LoVo (cell line): Measurements from ENCODE around the gene HOXA7.

Experiments
- DNase-seq: peaks from one replicate; pipeline ENCODE4 v3.0.0-alpha.2; 2016; ENCODE audit warnings: low spot score

HOXA7 gene

GRCh38 chr7:27156508-27156898 lies at the start of gene HOXA7:
TSS of gene HOXA7 (minus strand) at chr7:27156675. CDS start at chr7:27156545, 130 bp downstream.
- peak; percentile 92 for DNase-seq

DNA sequence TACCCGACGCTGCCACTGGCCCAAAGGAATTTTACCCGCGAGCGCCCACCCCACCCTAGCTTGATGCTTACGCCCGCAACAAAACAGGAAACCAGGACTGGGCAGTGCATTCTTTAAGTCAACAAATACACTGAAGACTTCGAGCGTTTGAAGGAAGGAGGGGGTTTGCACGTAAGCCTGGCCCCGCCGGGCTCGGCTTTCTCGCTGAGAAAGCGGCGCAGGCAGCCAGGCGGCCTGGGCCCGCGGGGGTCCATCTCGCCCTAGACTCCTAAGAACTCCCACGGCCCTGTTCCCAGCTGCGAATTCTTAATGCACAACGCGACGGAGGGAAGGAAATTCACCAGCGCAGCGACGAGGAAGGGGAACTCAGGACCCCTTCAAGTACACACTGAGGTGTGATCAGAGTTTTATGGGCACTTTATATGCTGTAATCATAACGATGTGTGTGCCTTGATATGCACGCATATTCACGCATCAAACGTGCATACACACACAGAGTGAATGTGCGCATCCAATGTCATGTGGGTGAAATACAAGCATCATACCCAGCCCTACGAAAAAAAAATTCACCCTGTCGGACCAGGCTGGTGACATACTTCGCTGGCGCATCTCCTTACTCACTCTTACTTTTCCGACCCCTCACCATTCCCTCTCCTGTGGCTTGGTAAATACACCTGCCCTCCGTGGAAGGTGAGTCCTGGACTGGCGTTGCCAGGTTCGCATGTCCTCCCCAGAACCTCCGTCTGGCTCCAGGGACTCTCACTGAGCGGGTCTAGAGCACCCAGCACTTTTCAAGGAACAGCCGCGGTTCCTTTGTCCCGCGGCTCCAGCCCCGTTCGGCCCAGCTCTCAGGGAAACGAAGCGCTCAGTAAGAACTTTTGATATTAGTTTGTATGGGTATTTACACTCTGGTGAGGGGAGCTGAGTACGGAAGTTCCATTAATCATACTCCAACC lies 49.1 kb upstream of the HOXA7 start:
- peak; percentile 60 for DNase-seq

DNA sequence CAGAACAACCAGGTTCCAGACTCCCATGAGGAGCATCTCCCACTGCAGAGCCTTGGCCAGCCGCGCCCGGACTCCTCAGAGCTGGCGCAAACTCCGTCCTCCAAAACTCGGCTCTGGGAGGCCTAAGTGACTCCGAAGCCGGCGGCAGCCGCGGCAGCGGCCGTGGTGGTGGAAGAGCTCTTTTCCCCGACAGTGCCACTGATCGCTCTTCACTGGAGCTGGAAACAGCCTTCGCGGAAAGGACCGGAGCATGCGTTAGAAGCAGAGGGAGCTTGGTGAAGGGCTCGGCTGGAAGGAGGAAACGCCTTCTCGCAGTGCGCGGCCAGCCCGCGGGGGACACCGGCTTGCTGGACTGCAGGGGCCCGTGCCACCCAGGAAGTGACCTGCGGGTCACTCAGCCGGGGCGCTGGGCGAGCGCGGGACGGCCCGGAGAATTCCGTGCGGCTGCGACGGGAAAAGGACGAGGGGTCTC lies 48.4 kb upstream of the HOXA7 start:
- peak; percentile 62 for DNase-seq

GRCh38 chr7:27203964-27204594 lies 47.6 kb upstream of the HOXA7 start:
- no peak for DNase-seq

DNA sequence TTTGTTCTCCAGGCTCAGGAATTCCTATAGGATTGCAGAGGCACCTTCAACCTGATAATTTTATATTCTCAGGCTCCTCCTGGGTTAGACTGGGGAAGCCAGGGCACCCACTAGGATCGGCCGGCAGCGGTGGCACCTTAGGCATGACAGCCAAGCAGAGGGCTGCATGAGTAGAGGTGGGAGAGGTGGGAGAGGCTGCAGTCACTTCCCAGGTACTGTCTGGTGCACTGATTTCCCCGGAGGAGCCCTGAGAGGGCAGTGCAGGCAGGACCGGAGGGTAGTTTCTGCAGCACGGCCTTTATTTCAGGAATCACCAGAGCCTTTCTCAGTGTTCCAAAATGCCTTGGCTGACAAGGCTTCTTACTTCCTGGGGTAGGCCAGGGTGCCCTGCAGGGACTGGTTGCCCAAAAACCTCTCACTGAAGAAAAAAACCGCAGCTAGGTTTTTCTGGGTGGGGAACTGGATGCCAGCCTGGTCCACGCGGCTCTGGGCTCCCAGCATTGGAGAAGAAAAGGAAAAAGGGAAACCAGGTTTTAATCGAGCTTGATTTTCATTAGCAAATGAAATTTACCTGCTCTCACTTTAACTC lies 47.0 kb upstream of the HOXA7 start:
- DNase-seq = peak; percentile 35

DNA sequence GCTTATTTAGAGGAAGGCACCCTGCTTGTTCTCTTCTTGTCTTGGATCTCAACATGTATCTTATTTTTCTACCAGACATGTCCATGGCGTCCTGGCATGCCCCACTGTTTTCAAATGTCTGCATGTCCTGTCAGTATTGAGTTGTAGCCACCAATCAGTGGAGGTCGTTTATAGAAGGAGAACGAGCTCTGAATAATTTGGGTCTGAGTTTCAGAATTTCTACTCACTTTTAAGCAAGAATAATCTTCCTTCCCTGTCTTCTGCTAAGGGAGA lies 46.3 kb upstream of the HOXA7 start:
- DNase-seq = peak; percentile 44

DNA sequence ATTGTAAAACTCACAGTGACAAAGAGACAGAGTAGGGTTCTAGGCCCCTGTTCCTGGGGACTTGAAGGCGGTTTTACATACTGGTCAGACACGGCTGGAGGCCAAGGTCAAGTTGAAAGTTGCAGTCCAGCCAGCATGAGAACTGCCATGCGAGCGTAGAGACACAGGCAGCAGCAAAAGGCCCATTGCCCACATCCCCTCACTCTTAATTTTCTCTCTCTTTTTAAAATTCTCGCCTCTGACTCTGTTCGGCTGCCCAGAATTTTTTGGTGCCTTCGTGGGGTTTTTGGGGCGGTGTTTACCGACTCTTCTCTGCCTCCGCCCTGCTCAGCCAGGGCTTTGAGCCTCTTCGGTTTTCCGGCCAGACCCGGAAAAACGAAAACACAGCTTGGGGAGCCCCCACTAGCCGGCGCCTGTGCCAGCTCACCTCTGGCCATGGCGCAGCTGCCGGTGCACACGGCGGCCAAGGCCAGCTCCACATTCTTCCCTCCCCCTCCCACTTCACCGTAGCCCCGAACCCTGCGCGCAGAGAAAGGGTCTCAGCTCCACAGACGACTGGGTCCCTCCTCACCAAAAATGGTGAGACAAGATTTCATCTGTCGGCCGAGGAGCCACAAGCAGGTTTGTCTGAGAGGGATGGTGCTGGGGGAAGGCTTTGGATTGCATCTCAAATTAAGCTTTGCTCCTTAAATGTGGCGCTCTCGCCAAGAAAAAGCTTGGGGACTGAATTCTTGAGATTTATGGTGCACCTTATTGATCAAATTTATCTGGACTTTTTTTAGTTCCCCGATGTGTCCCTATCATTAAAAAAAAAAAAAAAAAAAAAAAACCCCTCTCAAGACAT lies 45.8 kb upstream of the HOXA7 start:
- peak; percentile 42 for DNase-seq

DNA sequence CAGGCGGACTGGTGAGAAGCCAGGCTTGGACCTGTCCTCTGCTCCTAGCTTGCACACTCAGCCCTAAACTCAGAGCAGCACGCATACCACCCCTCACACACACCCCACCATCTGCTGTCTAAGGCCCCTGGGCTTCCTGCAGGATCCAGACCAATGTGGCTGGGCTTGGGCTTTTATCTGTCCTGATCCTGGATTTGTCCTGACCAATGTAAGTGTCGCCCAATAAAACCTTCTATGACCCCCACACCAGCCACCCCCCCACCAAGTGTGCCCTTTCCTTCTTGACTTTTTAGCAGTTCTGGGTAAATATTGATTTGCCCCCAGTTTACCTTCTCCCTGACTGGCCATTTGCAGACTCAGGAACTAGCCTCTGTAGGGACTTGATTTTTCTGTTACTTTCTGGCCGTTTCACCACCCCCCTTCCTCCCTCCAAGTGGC lies 45.1 kb upstream of the HOXA7 start:
- no peak for DNase-seq

- DNase-seq = peak; percentile 49
Observed at GRCh38 chr7:27200761-27201579, 44.5 kb upstream of the HOXA7 start.

DNA sequence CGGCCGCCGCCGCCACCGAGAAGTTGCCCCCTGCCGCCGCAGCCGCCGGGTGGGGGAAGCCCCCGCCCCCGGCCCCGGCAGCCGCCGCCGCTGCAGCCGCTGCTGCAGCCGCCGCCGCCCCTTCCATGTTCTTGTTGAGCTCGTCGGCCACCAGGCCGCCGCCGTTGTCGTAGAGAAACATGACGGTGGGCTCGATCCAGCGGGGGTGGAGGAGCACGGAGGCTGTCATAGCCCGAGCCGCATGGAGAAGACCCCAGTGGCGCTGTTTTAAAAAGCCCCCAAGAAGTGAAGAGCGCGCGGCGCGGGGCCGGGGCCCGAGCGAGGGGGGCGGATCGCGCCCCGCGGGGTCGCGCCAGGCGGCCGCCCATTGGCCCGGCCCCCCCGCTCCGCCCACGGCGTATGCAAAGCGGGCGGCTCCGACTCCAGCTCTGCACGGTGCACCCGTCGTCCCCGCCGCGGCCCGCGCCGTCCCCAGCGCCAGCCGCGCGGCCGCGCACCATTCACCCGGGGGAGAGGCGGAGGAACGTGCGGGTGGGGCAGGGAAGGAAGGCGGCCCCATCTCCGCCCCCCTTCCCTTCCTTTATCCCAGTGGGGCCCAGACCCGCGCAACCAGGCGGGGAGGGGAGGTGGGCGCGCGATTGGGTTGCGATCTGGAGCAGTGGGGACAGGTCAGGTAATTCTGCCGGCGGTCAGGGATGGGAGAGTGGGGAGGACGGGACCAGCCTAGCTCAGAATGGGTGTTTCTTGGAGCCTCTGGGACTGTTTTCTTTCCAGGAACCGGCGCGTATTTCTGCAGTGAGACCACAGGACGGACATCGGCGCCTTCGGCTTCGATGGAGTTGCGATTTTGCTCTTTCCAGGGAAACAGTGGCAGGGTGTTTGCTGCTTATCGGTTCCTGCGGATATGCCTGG lies 43.6 kb upstream of the HOXA7 start, which contains the start of gene HOXA13:
Gene HOXA13 (minus strand): TSS at position 243 of the 912 bp plus-strand sequence. CDS start 14 bp downstream, at position 229.
- peak; percentile 96 for DNase-seq

DNA sequence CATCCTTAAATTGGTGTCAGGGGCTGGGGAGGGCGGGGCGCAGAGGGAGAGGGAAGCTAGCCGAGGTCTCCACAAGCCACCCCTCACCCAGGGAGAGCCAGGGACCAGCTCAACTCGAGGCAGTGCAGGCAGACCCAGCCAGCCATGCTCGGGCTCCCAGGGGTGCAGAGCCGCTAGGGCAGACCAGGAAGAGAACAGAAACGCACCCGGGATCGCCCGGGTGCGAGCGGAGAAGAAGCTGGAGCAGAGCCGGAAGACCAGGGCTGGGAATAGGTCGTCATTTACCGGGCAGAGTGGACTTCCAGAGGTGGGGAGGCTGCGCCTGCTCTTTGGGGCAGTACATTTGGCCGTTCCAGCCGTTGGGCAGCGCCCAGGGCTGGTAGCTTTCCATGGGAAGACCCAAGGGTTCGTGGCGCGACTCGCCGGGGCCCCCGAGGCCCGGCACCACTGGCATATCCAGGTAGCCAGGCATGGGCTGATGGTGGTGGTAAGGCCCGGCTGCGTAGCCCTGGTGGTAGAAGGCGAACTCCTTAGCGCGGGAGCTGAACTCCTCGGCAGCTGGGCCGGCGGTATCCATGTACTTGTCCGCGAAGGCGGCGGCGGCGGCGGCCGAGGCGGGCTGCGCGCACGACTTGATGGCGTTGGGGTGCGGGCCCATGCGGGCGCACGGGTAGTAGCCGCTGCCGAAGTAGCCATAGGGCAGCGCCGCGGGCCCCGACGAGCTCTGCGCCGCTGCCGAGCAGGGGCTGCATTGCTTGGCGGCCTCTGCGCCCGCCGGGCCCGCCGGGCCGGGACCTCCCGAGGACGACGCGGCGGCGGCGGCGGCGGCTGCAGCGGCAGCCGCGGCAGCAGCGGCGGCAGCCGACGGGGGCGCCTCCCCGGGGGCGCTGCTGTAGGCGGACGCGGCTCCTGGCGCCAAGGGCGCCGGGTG lies 42.7 kb upstream of the HOXA7 start:
- DNase-seq = peak; percentile 30

DNA sequence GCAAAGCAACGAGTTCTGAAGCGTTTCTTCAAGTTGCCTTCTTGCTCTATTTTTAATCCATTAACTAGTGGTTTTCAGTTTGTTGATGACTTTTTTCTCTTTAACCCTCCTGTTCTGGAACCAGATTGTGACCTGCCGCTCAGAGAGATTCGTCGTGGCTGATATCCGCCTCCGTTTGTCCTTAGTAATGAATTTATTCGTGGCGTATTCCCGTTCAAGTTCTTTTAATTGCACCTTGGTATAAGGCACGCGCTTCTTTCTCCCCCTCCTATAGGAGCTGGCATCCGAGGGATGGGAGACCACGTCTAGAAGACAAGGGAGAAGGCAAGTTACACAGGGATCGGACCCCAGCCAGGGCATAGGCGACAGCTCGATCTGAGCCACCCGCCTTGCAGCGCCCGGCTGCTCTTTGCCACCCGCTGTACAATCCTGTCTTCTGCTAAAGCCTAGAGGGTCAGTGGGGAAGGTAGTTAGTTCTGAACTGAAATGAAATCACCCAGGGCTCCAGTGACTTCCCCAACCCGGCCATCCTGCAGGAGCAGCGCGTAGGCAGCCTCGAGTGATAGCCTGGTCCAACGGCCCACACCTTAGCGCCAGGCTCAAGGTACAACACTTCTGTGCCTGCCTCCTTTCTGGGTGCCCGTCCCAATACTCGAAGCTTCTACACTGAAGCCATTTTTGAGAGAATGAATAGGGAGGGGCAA lies 41.8 kb upstream of the HOXA7 start:
- peak; percentile 39 for DNase-seq

DNA sequence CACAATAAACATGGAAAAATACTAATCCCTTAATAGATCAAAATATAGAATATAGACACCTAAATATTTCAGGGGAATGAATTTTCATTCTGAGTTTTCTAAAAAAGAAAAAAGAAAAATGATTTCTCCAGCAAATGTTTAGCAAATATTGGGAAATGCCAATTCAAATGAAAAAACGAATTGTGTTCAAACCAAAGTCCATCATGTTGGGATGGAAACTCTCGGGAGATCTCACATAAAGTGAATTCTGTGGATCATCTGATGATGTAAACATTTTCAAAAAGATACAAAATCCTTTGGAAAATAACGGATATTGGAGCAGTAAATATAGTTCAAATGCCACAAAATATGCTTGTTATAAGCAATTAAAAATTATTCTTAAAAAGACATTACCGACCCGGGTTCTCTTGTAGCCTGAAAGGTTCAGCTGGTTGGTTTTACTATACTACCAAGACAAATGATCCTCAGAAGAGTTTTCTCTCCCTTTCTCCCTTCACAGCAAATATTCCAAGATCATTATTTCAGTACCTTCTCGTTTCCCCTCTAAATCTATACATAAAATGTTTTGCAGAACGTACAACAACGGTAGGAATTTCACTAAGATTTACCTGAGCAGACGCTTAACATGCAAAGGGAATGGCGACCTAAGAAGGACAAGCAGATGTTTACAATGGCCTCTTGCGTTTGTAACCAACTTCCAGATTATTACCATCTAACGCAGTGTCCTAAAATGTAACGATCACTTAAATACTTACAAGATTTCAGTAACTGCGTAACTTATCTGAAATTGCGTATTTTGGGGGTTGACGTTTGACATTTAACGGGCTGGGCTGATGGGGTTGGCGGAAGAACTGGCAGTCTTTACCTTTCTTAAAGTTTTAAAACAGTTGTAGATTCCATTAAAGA lies 40.9 kb upstream of the HOXA7 start:
- DNase-seq = peak; percentile 47

DNA sequence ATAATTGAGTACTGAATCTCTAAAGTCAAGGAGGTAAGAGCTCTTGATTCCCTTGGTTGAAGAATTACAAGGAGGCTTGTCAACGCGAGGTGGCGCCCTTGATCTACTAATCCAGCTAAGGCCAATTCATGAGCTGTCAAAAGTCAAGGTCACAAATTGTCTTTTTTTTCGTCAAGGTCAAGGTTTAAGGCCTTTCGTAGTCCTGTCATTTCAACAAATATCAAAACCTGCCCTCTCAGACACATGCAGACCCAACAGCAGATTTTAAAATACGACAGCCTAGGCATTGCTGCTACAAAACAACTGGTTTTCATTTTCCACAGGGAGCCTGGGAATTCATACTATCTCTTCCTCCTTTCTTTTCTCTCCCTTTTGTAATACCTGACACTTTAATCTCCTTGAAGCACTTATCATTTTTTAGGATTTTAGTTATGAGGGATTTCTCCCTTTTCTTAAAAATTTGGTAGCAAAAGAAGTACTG lies 39.9 kb upstream of the HOXA7 start:
- peak; percentile 94 for DNase-seq

DNA sequence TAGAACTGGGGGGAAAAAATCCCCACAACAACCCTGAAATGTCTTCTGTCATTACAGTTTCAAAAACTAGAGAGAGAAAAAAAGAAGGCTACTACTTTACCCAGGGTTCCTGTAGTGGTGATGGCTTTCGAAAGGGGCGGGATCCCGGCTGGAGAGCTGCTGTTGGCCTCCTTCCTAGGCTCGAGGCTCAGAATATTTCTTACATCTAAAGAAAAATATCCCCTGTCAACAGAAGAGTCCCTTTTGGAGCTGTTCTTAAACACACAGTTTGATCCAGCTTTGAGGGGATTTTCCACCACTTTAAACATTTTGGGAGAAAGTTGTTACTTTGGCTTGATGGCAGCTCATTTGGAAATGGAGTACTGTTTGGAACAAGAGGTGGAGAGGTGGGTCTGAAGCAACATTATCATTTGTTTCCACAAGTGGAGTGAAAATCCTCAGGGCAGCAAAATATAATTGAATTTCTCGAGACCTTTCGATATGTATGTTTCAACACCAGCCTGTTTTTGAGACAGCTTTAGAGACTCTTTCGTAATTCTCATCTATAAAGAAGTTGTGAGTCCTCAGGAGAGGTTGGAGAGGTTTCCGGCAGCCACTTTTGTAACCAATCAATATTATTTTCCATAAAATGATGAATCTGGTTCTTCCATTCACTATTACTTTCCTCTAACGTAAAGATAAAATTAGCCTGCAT lies 38.4 kb upstream of the HOXA7 start:
- peak; percentile 34 for DNase-seq

- DNase-seq = no peak
Observed at GRCh38 chr7:27194002-27194352, 37.5 kb upstream of the HOXA7 start.
